NB4 (cell line): Measurements from ENCODE around the gene ARL5B.

Experiments
- CTCF ChIP-seq: IDR thresholded peaks from one replicate; pipeline ENCODE4 v1.5.1; 2012; ENCODE audit warnings: low read depth, low read length
- MAX ChIP-seq: IDR thresholded peaks from 2 replicates; pipeline ENCODE4 v1.6.1; 2011; ENCODE audit warnings: low read depth, low read length
- MYC ChIP-seq: IDR thresholded peaks from 2 replicates; pipeline ENCODE4 v1.6.1; 2011; ENCODE audit warnings: low read depth, low read length
- POLR2A ChIP-seq: IDR thresholded peaks from 2 replicates; pipeline ENCODE4 v1.6.1; 2011; ENCODE audit warnings: mild to moderate bottlenecking; ENCODE audit not compliant: insufficient read length; ENCODE audit errors: extremely low read depth

GRCh38 chr10:18656724-18657123 is 2.5 kb upstream of the ARL5B start:
- TF ChIP-seq POLR2A: no peak
- TF ChIP-seq CTCF: no peak
- no peak for TF ChIP-seq MAX
- no peak for TF ChIP-seq MYC
